ENCODE data around the gene ITM2A.
A peak's percentile ranks its signal among the peaks of the same experiment; 100 is the strongest.

The ITM2A gene

DNA sequence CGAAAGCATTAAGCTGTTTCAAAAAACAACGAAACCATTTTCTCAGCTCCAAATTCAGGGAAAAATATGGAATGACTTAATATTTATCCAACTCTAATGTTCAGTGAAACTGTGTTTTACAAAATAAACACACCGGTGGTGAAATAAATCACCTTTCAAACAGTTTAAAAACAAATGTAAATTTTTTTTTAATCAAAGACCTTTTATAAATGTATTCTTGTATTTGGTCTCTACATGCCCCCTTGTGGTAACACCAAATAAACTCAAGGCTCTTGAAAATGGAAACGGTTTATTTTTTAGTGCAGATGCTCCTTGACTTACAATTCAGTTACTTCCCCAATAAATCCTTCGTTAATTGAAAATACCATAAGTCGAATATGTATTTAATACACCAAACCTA lies 45.8 kb upstream of the ITM2A start:
- Histone ChIP-seq H3K27ac (ENCODE audit: extremely low read depth, low read depth, low read length) (no peak overlapping the region), H3K4me1 (ENCODE audit: control insufficient read depth, insufficient read depth, low read length) (no peaks in the 10 kb centered on the region), H3K4me3 (ENCODE audit: low read depth, low read length) (no peak overlapping the region), H3K36me3 (ENCODE audit: control insufficient read depth in 2 of 2, insufficient read depth in 1 of 2, low read length in 2 of 2) (no peaks in the 10 kb centered on the region), H3K9me3 (ENCODE audit: control insufficient read depth, insufficient read depth, low read depth, low read length) (no peaks in the 10 kb centered on the region)
- ChIA-PET CTCF (interaction anchor here (0.6 to 0.9 kb wide), 6 partner anchors 17 to 1063 kb away, joined by 3 to 6 read pairs (median 3); no protein-coding TSS in a partner anchor), POLR2A (no interaction called here)
- TF ChIP-seq ZNF654 (tag by site-specific recombination; IDR thresholded peaks at IDR 0.05; ENCODE audit: low read depth): peak; percentile 17
- no peak for TF ChIP-seq ZNF10 (tag by site-specific recombination; IDR thresholded peaks at IDR 0.05)

DNA sequence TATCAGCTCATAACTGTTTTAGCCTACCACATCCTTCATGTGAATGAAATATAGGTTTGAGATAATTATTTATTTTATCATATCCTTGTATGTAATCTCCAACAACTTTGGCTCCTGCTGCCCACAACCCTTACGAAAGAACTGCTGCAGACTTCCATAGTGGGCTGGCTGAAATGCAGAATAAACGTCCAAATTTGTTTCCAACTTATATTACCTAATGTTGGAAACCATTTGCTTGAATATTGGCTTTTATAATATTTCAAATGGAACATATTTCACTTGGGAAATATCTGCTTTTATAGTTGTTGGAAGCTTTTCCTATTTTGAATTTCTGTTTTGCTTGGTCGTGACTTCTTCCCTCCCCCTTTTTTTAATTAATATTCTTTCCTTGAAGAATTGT lies 45.0 kb upstream of the ITM2A start:
- CTCF ChIA-PET: interaction anchor here (0.6 to 0.7 kb wide), 3 partner anchors 16 to 477 kb away, joined by 3 read pairs; no protein-coding TSS in a partner anchor
- H3K4me3 ChIP-seq (ENCODE audit: low read depth, low read length): no peak overlapping the region

More for the DNA sequence above, 45.0 kb upstream of the ITM2A start:
- H3K36me3 ChIP-seq (ENCODE audit: control insufficient read depth in 2 of 2, insufficient read depth in 1 of 2, low read length in 2 of 2): no peaks in the 10 kb centered on the region
- H3K4me1 ChIP-seq (ENCODE audit: control insufficient read depth, insufficient read depth, low read length): no peaks in the 10 kb centered on the region
- POLR2A ChIA-PET: no interaction called here
- no peaks in the 10 kb centered on the region for H3K9me3 ChIP-seq (ENCODE audit: control insufficient read depth, insufficient read depth, low read depth, low read length)
- TF ChIP-seq TCF7L2 (IDR thresholded peaks at IDR 0.05; ENCODE audit: borderline replicate concordance, low read depth, low read length) (no peak), KLF7 (tag by site-specific recombination; IDR thresholded peaks at IDR 0.05; ENCODE audit: borderline replicate concordance) (no peak), ZNF830 (tag by site-specific recombination; IDR thresholded peaks at IDR 0.05; ENCODE audit: low read depth) (no peak), KLF10 (tag by site-specific recombination; IDR thresholded peaks at IDR 0.05) (no peak), ZNF747 (tag by site-specific recombination; IDR thresholded peaks at IDR 0.05) (no peak), ZNF10 (tag by site-specific recombination; IDR thresholded peaks at IDR 0.05) (no peak), ZNF114 (tag by site-specific recombination; IDR thresholded peaks at IDR 0.05) (no peak), ZNF777 (tag by site-specific recombination; IDR thresholded peaks at IDR 0.05; ENCODE audit: borderline replicate concordance) (no peak), ZNF596 (tag by site-specific recombination; IDR thresholded peaks at IDR 0.05) (no peak), ZNF121 (tag by site-specific recombination; IDR thresholded peaks at IDR 0.05) (no peak), ZNF175 (tag by site-specific recombination; IDR thresholded peaks at IDR 0.05) (no peak)
- TF ChIP-seq, protein P1, sequence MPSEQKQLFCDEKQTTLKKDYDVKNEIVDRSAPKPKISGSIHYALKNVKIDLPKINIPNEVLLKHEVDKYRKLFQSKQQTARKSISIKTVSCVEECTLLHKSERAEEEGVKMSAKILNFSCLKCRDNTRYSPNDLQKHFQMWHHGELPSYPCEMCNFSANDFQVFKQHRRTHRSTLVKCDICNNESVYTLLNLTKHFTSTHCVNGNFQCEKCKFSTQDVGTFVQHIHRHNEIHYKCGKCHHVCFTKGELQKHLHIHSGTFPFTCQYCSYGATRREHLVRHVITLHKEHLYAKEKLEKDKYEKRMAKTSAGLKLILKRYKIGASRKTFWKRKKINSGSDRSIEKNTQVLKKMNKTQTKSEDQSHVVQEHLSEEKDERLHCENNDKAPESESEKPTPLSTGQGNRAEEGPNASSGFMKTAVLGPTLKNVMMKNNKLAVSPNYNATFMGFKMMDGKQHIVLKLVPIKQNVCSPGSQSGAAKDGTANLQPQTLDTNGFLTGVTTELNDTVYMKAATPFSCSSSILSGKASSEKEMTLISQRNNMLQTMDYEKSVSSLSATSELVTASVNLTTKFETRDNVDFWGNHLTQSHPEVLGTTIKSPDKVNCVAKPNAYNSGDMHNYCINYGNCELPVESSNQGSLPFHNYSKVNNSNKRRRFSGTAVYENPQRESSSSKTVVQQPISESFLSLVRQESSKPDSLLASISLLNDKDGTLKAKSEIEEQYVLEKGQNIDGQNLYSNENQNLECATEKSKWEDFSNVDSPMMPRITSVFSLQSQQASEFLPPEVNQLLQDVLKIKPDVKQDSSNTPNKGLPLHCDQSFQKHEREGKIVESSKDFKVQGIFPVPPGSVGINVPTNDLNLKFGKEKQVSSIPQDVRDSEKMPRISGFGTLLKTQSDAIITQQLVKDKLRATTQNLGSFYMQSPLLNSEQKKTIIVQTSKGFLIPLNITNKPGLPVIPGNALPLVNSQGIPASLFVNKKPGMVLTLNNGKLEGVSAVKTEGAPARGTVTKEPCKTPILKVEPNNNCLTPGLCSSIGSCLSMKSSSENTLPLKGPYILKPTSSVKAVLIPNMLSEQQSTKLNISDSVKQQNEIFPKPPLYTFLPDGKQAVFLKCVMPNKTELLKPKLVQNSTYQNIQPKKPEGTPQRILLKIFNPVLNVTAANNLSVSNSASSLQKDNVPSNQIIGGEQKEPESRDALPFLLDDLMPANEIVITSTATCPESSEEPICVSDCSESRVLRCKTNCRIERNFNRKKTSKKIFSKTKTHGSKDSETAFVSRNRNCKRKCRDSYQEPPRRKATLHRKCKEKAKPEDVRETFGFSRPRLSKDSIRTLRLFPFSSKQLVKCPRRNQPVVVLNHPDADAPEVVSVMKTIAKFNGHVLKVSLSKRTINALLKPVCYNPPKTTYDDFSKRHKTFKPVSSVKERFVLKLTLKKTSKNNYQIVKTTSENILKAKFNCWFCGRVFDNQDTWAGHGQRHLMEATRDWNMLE (tag by site-specific recombination; conservative IDR thresholded peaks at IDR 0.05; ENCODE audit: low read depth): no peak
- TF ChIP-seq, protein P2, sequence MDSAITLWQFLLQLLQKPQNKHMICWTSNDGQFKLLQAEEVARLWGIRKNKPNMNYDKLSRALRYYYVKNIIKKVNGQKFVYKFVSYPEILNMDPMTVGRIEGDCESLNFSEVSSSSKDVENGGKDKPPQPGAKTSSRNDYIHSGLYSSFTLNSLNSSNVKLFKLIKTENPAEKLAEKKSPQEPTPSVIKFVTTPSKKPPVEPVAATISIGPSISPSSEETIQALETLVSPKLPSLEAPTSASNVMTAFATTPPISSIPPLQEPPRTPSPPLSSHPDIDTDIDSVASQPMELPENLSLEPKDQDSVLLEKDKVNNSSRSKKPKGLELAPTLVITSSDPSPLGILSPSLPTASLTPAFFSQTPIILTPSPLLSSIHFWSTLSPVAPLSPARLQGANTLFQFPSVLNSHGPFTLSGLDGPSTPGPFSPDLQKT (IDR thresholded peaks at IDR 0.05; ENCODE audit: borderline replicate concordance, low read depth, low read length): no peak
- TF ChIP-seq, protein P3, sequence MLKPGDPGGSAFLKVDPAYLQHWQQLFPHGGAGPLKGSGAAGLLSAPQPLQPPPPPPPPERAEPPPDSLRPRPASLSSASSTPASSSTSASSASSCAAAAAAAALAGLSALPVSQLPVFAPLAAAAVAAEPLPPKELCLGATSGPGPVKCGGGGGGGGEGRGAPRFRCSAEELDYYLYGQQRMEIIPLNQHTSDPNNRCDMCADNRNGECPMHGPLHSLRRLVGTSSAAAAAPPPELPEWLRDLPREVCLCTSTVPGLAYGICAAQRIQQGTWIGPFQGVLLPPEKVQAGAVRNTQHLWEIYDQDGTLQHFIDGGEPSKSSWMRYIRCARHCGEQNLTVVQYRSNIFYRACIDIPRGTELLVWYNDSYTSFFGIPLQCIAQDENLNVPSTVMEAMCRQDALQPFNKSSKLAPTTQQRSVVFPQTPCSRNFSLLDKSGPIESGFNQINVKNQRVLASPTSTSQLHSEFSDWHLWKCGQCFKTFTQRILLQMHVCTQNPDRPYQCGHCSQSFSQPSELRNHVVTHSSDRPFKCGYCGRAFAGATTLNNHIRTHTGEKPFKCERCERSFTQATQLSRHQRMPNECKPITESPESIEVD (tag by site-specific recombination; IDR thresholded peaks at IDR 0.05): no peak
- TF ChIP-seq, protein P4, sequence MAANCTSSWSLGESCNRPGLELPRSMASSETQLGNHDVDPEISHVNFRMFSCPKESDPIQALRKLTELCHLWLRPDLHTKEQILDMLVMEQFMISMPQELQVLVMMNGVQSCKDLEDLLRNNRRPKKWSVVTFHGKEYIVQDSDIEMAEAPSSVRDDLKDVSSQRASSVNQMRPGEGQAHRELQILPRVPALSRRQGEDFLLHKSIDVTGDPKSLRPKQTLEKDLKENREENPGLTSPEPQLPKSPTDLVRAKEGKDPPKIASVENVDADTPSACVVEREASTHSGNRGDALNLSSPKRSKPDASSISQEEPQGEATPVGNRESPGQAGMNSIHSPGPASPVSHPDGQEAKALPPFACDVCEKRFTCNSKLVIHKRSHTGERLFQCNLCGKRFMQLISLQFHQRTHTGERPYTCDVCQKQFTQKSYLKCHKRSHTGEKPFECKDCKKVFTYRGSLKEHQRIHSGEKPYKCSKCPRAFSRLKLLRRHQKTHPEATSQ (tag by site-specific recombination; IDR thresholded peaks at IDR 0.05): no peak
- no peak overlapping the region for H3K27ac ChIP-seq (ENCODE audit: extremely low read depth, low read depth, low read length)
